Cardiac fibroblast (primary cell): ENCODE results near the gene IL17RB.

ENCODE experiments used
- DNase-seq, 2 donors: peaks; one replicate each; pipeline versions ENCODE4 v3.0.0 to v3.0.0-alpha.2; 2010; ENCODE audit warnings: low read depth in 2 of 2
- H3K4me3 ChIP-seq, 2 donors: replicated peaks in 1 of 2; 1 replicate in 1 of 2; 2 replicates in 1 of 2; pipeline ENCODE4 v1.5.1; 2011; ENCODE audit warnings: low read depth in 2 of 2, low read length in 2 of 2, mild to moderate bottlenecking in 2 of 2, moderate library complexity in 1 of 2
- CTCF ChIP-seq: IDR thresholded peaks from one replicate; pipeline ENCODE4 v1.5.1; 2011; ENCODE audit warnings: low read depth, mild to moderate bottlenecking, low read length, inconsistent platforms

Gene IL17RB

DNA sequence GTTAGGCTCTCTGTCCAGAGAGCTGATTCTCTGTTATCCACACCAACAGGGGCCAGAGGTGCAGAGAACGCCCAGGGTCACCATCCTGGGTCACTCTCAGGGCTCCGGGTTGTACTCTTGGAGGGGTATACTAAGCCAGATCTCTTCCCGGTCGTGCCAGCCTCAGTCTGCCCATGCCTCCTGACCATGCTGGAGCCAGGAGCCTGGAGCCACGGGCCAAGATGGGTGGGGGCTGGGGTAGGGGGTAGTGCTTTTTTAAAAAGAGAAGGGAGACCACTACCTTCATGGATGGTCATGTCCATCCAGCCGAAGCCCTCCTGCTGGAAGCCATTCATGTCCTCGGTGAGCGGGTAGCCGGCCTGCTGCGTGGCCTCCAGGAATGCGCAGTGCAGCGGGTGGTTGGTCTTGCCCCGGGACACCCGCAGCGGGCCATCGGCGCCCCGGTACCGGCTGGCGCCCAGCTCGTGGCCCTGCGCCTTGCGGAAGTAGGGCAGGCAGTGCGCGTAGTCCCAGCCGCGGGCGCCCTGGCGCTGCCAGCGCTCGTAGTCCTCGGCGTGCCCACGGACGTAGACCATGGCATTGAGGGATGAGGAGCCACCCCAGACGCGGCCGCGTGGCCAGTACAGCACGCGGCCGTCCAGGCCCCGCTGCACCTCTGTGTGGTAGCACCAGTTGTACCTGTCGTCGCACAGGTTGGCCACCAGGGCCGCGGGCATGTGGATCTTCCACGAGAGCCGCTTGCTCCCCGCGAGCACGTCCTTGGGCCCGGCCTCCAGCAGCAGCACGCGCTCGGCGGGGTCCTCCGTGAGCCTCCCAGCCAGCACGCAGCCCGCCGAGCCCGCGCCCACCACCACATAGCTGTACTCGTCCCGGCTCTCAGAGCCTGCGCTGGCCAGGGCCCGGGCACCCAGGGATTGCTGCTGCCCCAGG is 23.1 kb upstream of the IL17RB start:
- no peak overlapping the region for H3K4me3 ChIP-seq
- TF ChIP-seq CTCF, result no peak
- DNase-seq, result no peak

DNA sequence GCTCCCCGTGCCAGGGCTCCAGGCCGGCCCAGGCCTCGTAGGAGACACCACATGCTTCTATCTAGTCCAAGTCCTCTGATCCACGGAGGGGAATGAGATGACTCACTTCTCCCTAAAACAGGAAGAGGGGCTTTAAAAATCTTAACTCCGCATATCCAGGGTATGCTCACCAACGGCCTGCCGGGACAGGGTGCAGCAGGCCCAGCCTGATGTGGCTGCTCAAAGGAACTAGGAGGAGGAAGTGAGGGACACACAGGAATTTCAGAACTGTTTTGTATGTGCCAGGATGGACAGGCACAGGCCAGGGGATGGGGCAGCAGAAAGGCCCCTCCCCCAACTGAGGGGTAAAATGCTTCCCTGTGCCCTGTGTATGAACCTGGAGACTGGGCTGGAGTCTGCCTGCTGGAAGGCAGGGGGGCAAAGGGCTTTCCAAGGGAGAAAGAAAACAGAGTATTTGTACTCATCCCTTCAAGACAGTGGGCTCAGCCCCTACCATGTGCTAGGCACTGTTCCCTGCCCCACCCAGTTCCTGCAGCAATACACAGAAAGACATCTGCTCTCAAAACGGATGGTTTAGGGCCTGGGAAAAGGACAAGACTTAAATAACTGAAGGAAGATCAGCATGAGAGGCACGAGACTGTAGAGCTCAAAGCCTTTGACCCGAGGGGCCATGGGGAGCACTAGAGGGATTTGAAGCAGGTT is 22.3 kb upstream of the IL17RB start:
- no peak overlapping the region for H3K4me3 ChIP-seq
- no peak for TF ChIP-seq CTCF
- DNase-seq, result no peak

GRCh38 chr3:53824795-53825194 is 21.6 kb upstream of the IL17RB start:
- H3K4me3 ChIP-seq, result no peak overlapping the region
- no peak for TF ChIP-seq CTCF
- DNase-seq, result no peak

DNA sequence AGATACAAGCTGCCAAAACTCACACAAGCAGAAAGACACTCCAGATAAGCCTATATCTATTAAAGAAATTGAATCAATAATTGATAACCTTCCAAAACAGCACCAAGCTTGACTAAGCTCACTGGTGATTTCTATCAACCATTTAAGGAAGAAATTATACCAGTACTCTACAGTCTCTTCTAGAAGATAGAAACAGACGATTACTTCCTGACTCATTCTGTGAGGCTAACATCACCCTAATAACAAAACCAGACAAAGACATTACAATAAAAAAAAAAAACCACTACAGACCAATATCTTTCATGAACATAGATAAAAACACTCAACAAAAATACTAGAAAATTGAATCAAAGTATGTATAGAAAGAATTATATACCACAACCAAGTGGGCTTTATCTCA is 20.3 kb upstream of the IL17RB start:
- no peak for TF ChIP-seq CTCF
- DNase-seq, result no peak
- H3K4me3 ChIP-seq, result no peak overlapping the region

GRCh38 chr3:53828581-53828980 is 17.8 kb upstream of the IL17RB start:
- H3K4me3 ChIP-seq, result no peak overlapping the region
- TF ChIP-seq CTCF, result no peak
- DNase-seq, result no peak

GRCh38 chr3:53829605-53830004 is 16.8 kb upstream of the IL17RB start:
- DNase-seq, result no peak
- no peak overlapping the region for H3K4me3 ChIP-seq
- TF ChIP-seq CTCF, result no peak
